OCI-LY7 (cell line): Measurements from ENCODE around the gene CDA. TPM values are rescaled to one million over a fixed set of nuclear protein-coding genes. Genes with fewer than 3 reads are reported as not detected.

Experiments used
- BruUV-seq: library from RNA; stranded (reverse); fragments of 400-500 nt; replicated peaks from 2 replicates; lab custom pipeline; 2021; lab: Mats Ljungman, UMichigan
- CTCF ChIA-PET: fragments of 300-600 bp; sonication (Branson Sonifier 250); formaldehyde crosslinking; loops from one replicate; lab custom pipeline; 2022; ENCODE audit warnings: antibody characterized with exemption; ENCODE audit not compliant: unreplicated experiment; lab: Charles Lee
- POLR2A ChIA-PET: fragments of 300-600 bp; sonication (Branson Sonifier 250); formaldehyde crosslinking; loops from one replicate; lab custom pipeline; 2022; ENCODE audit warnings: antibody characterized with exemption; lab: Charles Lee
- DNase-seq: peaks from one replicate; pipeline ENCODE4 v3.0.0-alpha.2; 2015; ENCODE audit warnings: low spot score
- H2AFZ ChIP-seq: fragments of 200-600 bp; sonication (generic), shearing (Covaris generic); 2 replicates; pipeline ENCODE4 v1.6.1; 2014; ENCODE audit warnings: mild to moderate bottlenecking, antibody characterized with exemption, low read length, moderate library complexity
- H3K27ac ChIP-seq: fragments of 200-600 bp; sonication (generic); 2 replicates; pipeline ENCODE4 v1.5.1; 2014; ENCODE audit warnings: mixed run types, low read depth, mild to moderate bottlenecking, moderate library complexity, low read length, inconsistent platforms; ENCODE audit not compliant: poor library complexity, severe bottlenecking
- H3K36me3 ChIP-seq: fragments of 200-600 bp; sonication (generic); 2 replicates; pipeline ENCODE4 v1.6.1; 2014; ENCODE audit warnings: mild to moderate bottlenecking, antibody characterized with exemption, low read length, moderate library complexity, mixed read lengths; ENCODE audit not compliant: insufficient read depth
- H3K4me1 ChIP-seq: fragments of 200-600 bp; sonication (generic); 2 replicates; pipeline ENCODE4 v1.5.1; 2014; ENCODE audit warnings: mild to moderate bottlenecking, low read length; ENCODE audit not compliant: insufficient read depth, poor library complexity, severe bottlenecking
- H3K4me2 ChIP-seq: fragments of 200-600 bp; sonication (generic); 2 replicates; pipeline ENCODE4 v1.6.1; 2014; ENCODE audit warnings: mild to moderate bottlenecking, low read length
- H3K4me3 ChIP-seq: fragments of 200-600 bp; sonication (generic); 2 replicates; pipeline ENCODE4 v1.5.1; 2014; ENCODE audit warnings: mild to moderate bottlenecking, low read depth, low read length; ENCODE audit not compliant: poor library complexity, severe bottlenecking
- H3K79me2 ChIP-seq: fragments of 200-600 bp; sonication (generic); 2 replicates; pipeline ENCODE4 v1.6.1; 2016; ENCODE audit warnings: low read depth, mild to moderate bottlenecking, low read length, moderate library complexity, mixed read lengths; ENCODE audit not compliant: insufficient read depth
- H3K9me2 ChIP-seq: fragments of 200-600 bp; sonication (generic); 2 replicates; pipeline ENCODE4 v1.6.1; 2016; ENCODE audit warnings: mild to moderate bottlenecking, low read length, mixed read lengths; ENCODE audit not compliant: insufficient read depth
- H3K9me3 ChIP-seq: fragments of 200-600 bp; sonication (generic); 2 replicates; pipeline ENCODE4 v1.6.1; 2014; ENCODE audit warnings: mild to moderate bottlenecking, mixed run types, low read length, mixed read lengths
- H4K20me1 ChIP-seq: fragments of 200-600 bp; sonication (generic); 2 replicates; pipeline ENCODE4 v1.6.1; 2014; ENCODE audit warnings: mild to moderate bottlenecking, antibody characterized with exemption, low read length, moderate library complexity, mixed read lengths; ENCODE audit not compliant: insufficient read depth
- CTCF ChIP-seq: fragments of 200-600 bp; sonication (generic); conservative IDR thresholded peaks from 2 replicates; pipeline ENCODE4 v1.5.1; 2014; ENCODE audit warnings: mild to moderate bottlenecking, antibody characterized with exemption, low read length, moderate library complexity, mixed read lengths
- EZH2phosphoT487 ChIP-seq: fragments of 200-600 bp; sonication (generic); IDR thresholded peaks from 2 replicates; pipeline ENCODE4 v1.6.1; 2018; ENCODE audit warnings: low read depth, borderline replicate concordance, mild to moderate bottlenecking, mixed run types, antibody characterized with exemption, low read length, moderate library complexity, mixed read lengths
- intact Hi-C: fragments of 100-400 bp; cut with micrococcal nuclease; formaldehyde crosslinking; loops from one replicate; pipeline ENCODE4 v1.10.0; 2022; ENCODE audit not compliant: unreplicated experiment
- total RNA-seq, 2 experiments: library from RNA; depleted of rRNA in 1 of 2; stranded (reverse); fragments of >200 nt in 1 of 2; shearing (Covaris generic) in 1 of 2; gene quantifications; 2 replicates each; pipeline ENCODE4 v1.2.3, GENCODE V29; 2014 to 2022

CDA gene
- total RNA-seq, 2 experiments from 2014 or later: not detected

GRCh38 chr1:20578721-20579395 is 10.0 kb upstream of the CDA start:
- no peak overlapping the region for H3K27ac ChIP-seq
- no peak overlapping the region for H3K4me3 ChIP-seq
- H2AFZ ChIP-seq: no peak overlapping the region
- ChIA-PET CTCF (no interaction called here), POLR2A (interaction anchor here (0.5 kb wide), 1 partner anchor 11 kb away, joined by 4 read pairs; no protein-coding TSS in a partner anchor)
- no peak for TF ChIP-seq EZH2phosphoT487
- TF ChIP-seq CTCF: no peak
- intact Hi-C loops: no loop called here
- no peak for DNase-seq
- BruUV-seq: no TSS peak
- H4K20me1 ChIP-seq: no peaks in the 10 kb centered on the region
- no peaks in the 10 kb centered on the region for H3K9me3 ChIP-seq
- H3K9me2 ChIP-seq: no peaks in the 10 kb centered on the region
- H3K4me1 ChIP-seq: no peaks in the 10 kb centered on the region
- no peaks in the 10 kb centered on the region for H3K36me3 ChIP-seq
- H3K4me2 ChIP-seq: no peak overlapping the region
- no peaks in the 10 kb centered on the region for H3K79me2 ChIP-seq

GRCh38 chr1:20584890-20585289 is 4.0 kb upstream of the CDA start:
- no peaks in the 10 kb centered on the region for H3K9me3 ChIP-seq
- no peak overlapping the region for H2AFZ ChIP-seq
- H3K4me2 ChIP-seq: no peak overlapping the region
- no peaks in the 10 kb centered on the region for H3K79me2 ChIP-seq
- intact Hi-C loops: no loop called here
- no peaks in the 10 kb centered on the region for H4K20me1 ChIP-seq
- TF ChIP-seq CTCF (no peak), EZH2phosphoT487 (no peak)
- no peak overlapping the region for H3K27ac ChIP-seq
- CTCF ChIA-PET: no interaction called here
- H3K36me3 ChIP-seq: no peaks in the 10 kb centered on the region
- H3K9me2 ChIP-seq: no peaks in the 10 kb centered on the region
- POLR2A ChIA-PET: interaction anchor here (0.5 to 1.2 kb wide), 3 partner anchors 15 to 597 kb away, joined by 3 to 5 read pairs (median 4); no protein-coding TSS in a partner anchor
- no peaks in the 10 kb centered on the region for H3K4me1 ChIP-seq
- H3K4me3 ChIP-seq: no peak overlapping the region
- no peak for DNase-seq
- no TSS peak for BruUV-seq

GRCh38 chr1:20586953-20587660 is 1.8 kb upstream of the CDA start:
- Histone ChIP-seq H3K4me3 (no peak overlapping the region), H3K9me2 (no peaks in the 10 kb centered on the region), H2AFZ (no peak overlapping the region), H4K20me1 (no peaks in the 10 kb centered on the region), H3K36me3 (no peaks in the 10 kb centered on the region), H3K4me2 (no peak overlapping the region), H3K4me1 (no peaks in the 10 kb centered on the region), H3K9me3 (no peaks in the 10 kb centered on the region), H3K27ac (no peak overlapping the region), H3K79me2 (no peaks in the 10 kb centered on the region)
- no peak for TF ChIP-seq EZH2phosphoT487
- TF ChIP-seq CTCF: no peak
- intact Hi-C loops: no loop called here
- ChIA-PET POLR2A (no interaction called here), CTCF (interaction anchor here (0.6 kb wide), 1 partner anchor 26 kb away, joined by 3 read pairs; no protein-coding TSS in a partner anchor)
- no peak for DNase-seq
- no TSS peak for BruUV-seq
